ENCODE data around the gene TARBP2.

TARBP2 gene

GRCh38 chr12:53485955-53486735, 14.9 kb upstream of the TARBP2 start:
- no peak overlapping the region for H4K91ac ChIP-seq (ENCODE audit: low read length)
- no peaks in the 10 kb centered on the region for H3K27me3 ChIP-seq (ENCODE audit: control insufficient read depth in 1 of 2, insufficient read depth in 1 of 2, low read length in 2 of 2)
- no peak overlapping the region for H3K27ac ChIP-seq (ENCODE audit: low read length, poor library complexity, severe bottlenecking)
- H3K18ac ChIP-seq (ENCODE audit: low read depth in 1 of 2, low read length in 2 of 2), result no peak overlapping the region
- H2AFZ ChIP-seq (ENCODE audit: low read depth, low read length), result no peak overlapping the region
- no peak overlapping the region for H3K9ac ChIP-seq (ENCODE audit: low read length)
- DNase-seq, result no peak
- 96% methylated on average over 10 of the region's 10 CpGs for WGBS
- no peaks in the 10 kb centered on the region for H3K9me3 ChIP-seq (ENCODE audit: control insufficient read depth, low read length)
- H3K36me3 ChIP-seq (ENCODE audit: control insufficient read depth in 1 of 2, insufficient read depth in 2 of 2, low read depth in 1 of 2, low read length in 2 of 2), result peaks cover 59 to 73% of the 10 kb centered on the region in 2 experiments
- no peak overlapping the region for H3K4ac ChIP-seq (ENCODE audit: low read depth in 1 of 2, low read length in 2 of 2)
- H3K4me3 ChIP-seq (ENCODE audit: insufficient read depth in 1 of 2, low read depth in 1 of 2, low read length in 2 of 2), result no peak overlapping the region
- no peak overlapping the region for H2BK12ac ChIP-seq (ENCODE audit: low read length in 2 of 2)
- no peak overlapping the region for H3K4me2 ChIP-seq (ENCODE audit: low read length, poor library complexity, severe bottlenecking)
- no peak overlapping the region for H2BK15ac ChIP-seq (ENCODE audit: low read depth, poor library complexity, severe bottlenecking)
- H3K4me1 ChIP-seq (ENCODE audit: control insufficient read depth, insufficient read depth, low read depth, low read length), result peaks cover 24% of the 10 kb centered on the region
- H3K14ac ChIP-seq (ENCODE audit: low read length in 2 of 2), result no peak overlapping the region
- H2AK5ac ChIP-seq (ENCODE audit: low read length, severe bottlenecking), result no peak overlapping the region
- H3K23ac ChIP-seq (ENCODE audit: low read length in 2 of 2), result no peak overlapping the region
- peaks cover 17% of the 10 kb centered on the region for H3K79me1 ChIP-seq (replicated peaks; ENCODE audit: low read length, poor library complexity, severe bottlenecking)
- no peak overlapping the region for H2BK5ac ChIP-seq (ENCODE audit: low read depth, low read length, poor library complexity, severe bottlenecking)
- peak overlapping the region; percentile 45 for H4K8ac ChIP-seq (ENCODE audit: low read length)
- H2BK120ac ChIP-seq (ENCODE audit: low read depth, low read length), result no peak overlapping the region

- no peak overlapping the region for H2AFZ ChIP-seq (ENCODE audit: low read depth, low read length)
- H2BK5ac ChIP-seq (ENCODE audit: low read depth, low read length, poor library complexity, severe bottlenecking), result no peak overlapping the region
- no peaks in the 10 kb centered on the region for H3K9me3 ChIP-seq (ENCODE audit: control insufficient read depth, low read length)
- peaks cover 55 to 70% of the 10 kb centered on the region in 2 experiments for H3K36me3 ChIP-seq (ENCODE audit: control insufficient read depth in 1 of 2, insufficient read depth in 2 of 2, low read depth in 1 of 2, low read length in 2 of 2)
- 92% methylated on average over 17 of the region's 17 CpGs for WGBS
- no peak for DNase-seq
- H3K4me3 ChIP-seq (ENCODE audit: insufficient read depth in 1 of 2, low read depth in 1 of 2, low read length in 2 of 2), result no peak overlapping the region
- no peak overlapping the region for H3K4ac ChIP-seq (ENCODE audit: low read depth in 1 of 2, low read length in 2 of 2)
- no peak overlapping the region for H2BK15ac ChIP-seq (ENCODE audit: low read depth, poor library complexity, severe bottlenecking)
- no peak overlapping the region for H3K23ac ChIP-seq (ENCODE audit: low read length in 2 of 2)
- H4K91ac ChIP-seq (ENCODE audit: low read length), result peak overlapping the region; percentile 7
- H3K14ac ChIP-seq (ENCODE audit: low read length in 2 of 2), result no peak overlapping the region
- H3K4me1 ChIP-seq (ENCODE audit: control insufficient read depth, insufficient read depth, low read depth, low read length), result peaks cover 22% of the 10 kb centered on the region
- H3K9ac ChIP-seq (ENCODE audit: low read length), result no peak overlapping the region
- no peak overlapping the region for H3K18ac ChIP-seq (ENCODE audit: low read depth in 1 of 2, low read length in 2 of 2)
- H2BK120ac ChIP-seq (ENCODE audit: low read depth, low read length), result no peak overlapping the region
- no peak overlapping the region for H3K4me2 ChIP-seq (ENCODE audit: low read length, poor library complexity, severe bottlenecking)
- H2BK12ac ChIP-seq (ENCODE audit: low read length in 2 of 2), result no peak overlapping the region
- H3K27ac ChIP-seq (ENCODE audit: low read length, poor library complexity, severe bottlenecking), result no peak overlapping the region
- no peaks in the 10 kb centered on the region for H3K27me3 ChIP-seq (ENCODE audit: control insufficient read depth in 1 of 2, insufficient read depth in 1 of 2, low read length in 2 of 2)
- H2AK5ac ChIP-seq (ENCODE audit: low read length, severe bottlenecking), result peak overlapping the region; percentile 74
- H3K79me1 ChIP-seq (replicated peaks; ENCODE audit: low read length, poor library complexity, severe bottlenecking), result peaks cover 17% of the 10 kb centered on the region
- peak overlapping the region; percentile 47 for H4K8ac ChIP-seq (ENCODE audit: low read length)
These were observed 14.2 kb upstream of the TARBP2 start for GRCh38 chr12:53486736-53487487.

GRCh38 chr12:53489242-53489864, 11.7 kb upstream of the TARBP2 start:
- Histone ChIP-seq H2BK15ac (ENCODE audit: low read depth, poor library complexity, severe bottlenecking) (no peak overlapping the region), H3K36me3 (ENCODE audit: control insufficient read depth in 1 of 2, insufficient read depth in 2 of 2, low read depth in 1 of 2, low read length in 2 of 2) (peaks cover 32 to 48% of the 10 kb centered on the region in 2 experiments), H2BK120ac (ENCODE audit: low read depth, low read length) (no peak overlapping the region), H3K4me3 (ENCODE audit: insufficient read depth in 1 of 2, low read depth in 1 of 2, low read length in 2 of 2) (no peak overlapping the region), H3K4ac (ENCODE audit: low read depth in 1 of 2, low read length in 2 of 2) (no peak overlapping the region), H3K9me3 (ENCODE audit: control insufficient read depth, low read length) (no peaks in the 10 kb centered on the region), H3K23ac (ENCODE audit: low read length in 2 of 2) (no peak overlapping the region), H3K14ac (ENCODE audit: low read length in 2 of 2) (no peak overlapping the region), H3K4me2 (ENCODE audit: low read length, poor library complexity, severe bottlenecking) (no peak overlapping the region), H3K4me1 (ENCODE audit: control insufficient read depth, insufficient read depth, low read depth, low read length) (peaks cover 31% of the 10 kb centered on the region), H2AK5ac (ENCODE audit: low read length, severe bottlenecking) (peak overlapping the region; percentile 93), H3K79me1 (replicated peaks; ENCODE audit: low read length, poor library complexity, severe bottlenecking) (peaks cover 23% of the 10 kb centered on the region), H2BK5ac (ENCODE audit: low read depth, low read length, poor library complexity, severe bottlenecking) (peak overlapping the region; percentile 4), H3K9ac (ENCODE audit: low read length) (no peak overlapping the region), H4K91ac (ENCODE audit: low read length) (peak overlapping the region; percentile 41), H3K18ac (ENCODE audit: low read depth in 1 of 2, low read length in 2 of 2) (no peak overlapping the region), H4K8ac (ENCODE audit: low read length) (peak overlapping the region; percentile 2), H3K27ac (ENCODE audit: low read length, poor library complexity, severe bottlenecking) (peak overlapping the region; percentile 68), H3K27me3 (ENCODE audit: control insufficient read depth in 1 of 2, insufficient read depth in 1 of 2, low read length in 2 of 2) (no peaks in the 10 kb centered on the region), H2AFZ (ENCODE audit: low read depth, low read length) (no peak overlapping the region), H2BK12ac (ENCODE audit: low read length in 2 of 2) (no peak overlapping the region)
- DNase-seq, result no peak
- WGBS, result 97% methylated on average over 5 of the region's 5 CpGs

GRCh38 chr12:53492188-53492587, 8.9 kb upstream of the TARBP2 start:
- H3K18ac ChIP-seq (ENCODE audit: low read depth in 1 of 2, low read length in 2 of 2), result peak overlapping the region; percentile 14 to 89
- peak overlapping the region; percentile 93 for H2AK5ac ChIP-seq (ENCODE audit: low read length, severe bottlenecking)
- peak overlapping the region; percentile 10 for H2AFZ ChIP-seq (ENCODE audit: low read depth, low read length)
- peak overlapping the region; percentile 40 for H2BK5ac ChIP-seq (ENCODE audit: low read depth, low read length, poor library complexity, severe bottlenecking)
- H3K4me1 ChIP-seq (ENCODE audit: control insufficient read depth, insufficient read depth, low read depth, low read length), result peaks cover 30% of the 10 kb centered on the region
- H2BK120ac ChIP-seq (ENCODE audit: low read depth, low read length), result no peak overlapping the region
- H3K79me1 ChIP-seq (replicated peaks; ENCODE audit: low read length, poor library complexity, severe bottlenecking), result peaks cover 28% of the 10 kb centered on the region
- 40% methylated on average over 20 of the region's 20 CpGs for WGBS
- peak overlapping the region; percentile 15 to 72 for H3K4me3 ChIP-seq (ENCODE audit: insufficient read depth in 1 of 2, low read depth in 1 of 2, low read length in 2 of 2)
- peak overlapping the region; percentile 74 for H4K91ac ChIP-seq (ENCODE audit: low read length)
- peak overlapping the region; percentile 85 for H3K9ac ChIP-seq (ENCODE audit: low read length)
- no peak overlapping the region for H4K8ac ChIP-seq (ENCODE audit: low read length)
- DNase-seq, result no peak
- H3K36me3 ChIP-seq (ENCODE audit: control insufficient read depth in 1 of 2, insufficient read depth in 2 of 2, low read depth in 1 of 2, low read length in 2 of 2), result peaks cover 8 to 26% of the 10 kb centered on the region in 2 experiments
- H2BK15ac ChIP-seq (ENCODE audit: low read depth, poor library complexity, severe bottlenecking), result no peak overlapping the region
- peak overlapping the region; percentile 70 to 74 for H2BK12ac ChIP-seq (ENCODE audit: low read length in 2 of 2)
- no peaks in the 10 kb centered on the region for H3K9me3 ChIP-seq (ENCODE audit: control insufficient read depth, low read length)
- H3K4me2 ChIP-seq (ENCODE audit: low read length, poor library complexity, severe bottlenecking), result peak overlapping the region; percentile 54
- peak overlapping the region in 1 of 2 experiments; percentile 96 for H3K4ac ChIP-seq (ENCODE audit: low read depth in 1 of 2, low read length in 2 of 2)
- no peaks in the 10 kb centered on the region for H3K27me3 ChIP-seq (ENCODE audit: control insufficient read depth in 1 of 2, insufficient read depth in 1 of 2, low read length in 2 of 2)
- H3K27ac ChIP-seq (ENCODE audit: low read length, poor library complexity, severe bottlenecking), result peak overlapping the region; percentile 60
- H3K23ac ChIP-seq (ENCODE audit: low read length in 2 of 2), result no peak overlapping the region
- H3K14ac ChIP-seq (ENCODE audit: low read length in 2 of 2), result no peak overlapping the region
